GM19467 (cell line): Measurements from ENCODE around the gene TOE1.
"Not testable (repeated sequence)": the region's sequence is repeated elsewhere in the genome, so short reads cannot be mapped to it uniquely, and the experiment has no call there.

Experiments used
- ATAC-seq: cut with Tn5 transposase; IDR thresholded peaks from one replicate; pipeline ENCODE4 v1.9.1; 2021; ENCODE audit warnings: mild to moderate bottlenecking, moderate library complexity; ENCODE audit not compliant: unreplicated experiment

Gene TOE1

GRCh38 chr1:45354838-45355237, 14.9 kb downstream of the TOE1 start:
- ATAC-seq, result no peak

- no peak for ATAC-seq
Measured at GRCh38 chr1:45355683-45356082, 15.7 kb downstream of the TOE1 start.

GRCh38 chr1:45356186-45356585, 16.2 kb downstream of the TOE1 start:
- no peak for ATAC-seq

DNA sequence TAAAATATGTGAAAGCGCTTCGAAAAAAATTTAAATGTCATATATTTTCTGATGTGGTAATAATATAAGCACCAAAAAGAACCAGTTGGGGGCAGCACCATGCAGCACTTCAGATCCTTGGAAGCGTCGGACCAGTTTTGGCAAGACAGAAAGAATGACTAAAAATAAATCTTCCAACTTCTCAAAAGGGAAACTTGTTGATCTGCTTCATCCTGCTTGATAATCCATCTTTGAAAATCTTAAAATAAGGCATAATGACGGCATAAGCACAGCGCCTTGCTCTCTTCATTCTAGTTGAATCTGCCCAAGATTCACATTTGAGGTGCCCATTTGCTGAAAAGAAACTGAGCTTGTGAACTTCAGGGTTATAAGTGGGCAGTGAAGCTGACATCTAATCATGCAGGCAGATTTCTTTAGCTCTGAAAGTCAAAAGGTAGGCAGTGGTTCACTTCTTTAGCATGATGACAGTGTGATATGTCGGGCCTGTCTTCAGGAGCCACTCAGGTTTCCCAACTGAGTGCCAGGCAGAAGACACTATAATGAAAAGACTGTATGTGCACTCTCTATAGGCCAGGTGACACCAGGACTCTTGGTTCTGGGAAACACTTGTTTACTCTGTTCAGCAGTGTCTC, 20.0 kb downstream of the TOE1 start:
- no peak for ATAC-seq

GRCh38 chr1:45360981-45361380, 21.0 kb downstream of the TOE1 start:
- not testable (repeated sequence) for ATAC-seq

- no peak for ATAC-seq
Measured at GRCh38 chr1:45364294-45364693, 24.3 kb downstream of the TOE1 start.

- ATAC-seq, result no peak
Measured at GRCh38 chr1:45365051-45365450, 25.1 kb downstream of the TOE1 start.

DNA sequence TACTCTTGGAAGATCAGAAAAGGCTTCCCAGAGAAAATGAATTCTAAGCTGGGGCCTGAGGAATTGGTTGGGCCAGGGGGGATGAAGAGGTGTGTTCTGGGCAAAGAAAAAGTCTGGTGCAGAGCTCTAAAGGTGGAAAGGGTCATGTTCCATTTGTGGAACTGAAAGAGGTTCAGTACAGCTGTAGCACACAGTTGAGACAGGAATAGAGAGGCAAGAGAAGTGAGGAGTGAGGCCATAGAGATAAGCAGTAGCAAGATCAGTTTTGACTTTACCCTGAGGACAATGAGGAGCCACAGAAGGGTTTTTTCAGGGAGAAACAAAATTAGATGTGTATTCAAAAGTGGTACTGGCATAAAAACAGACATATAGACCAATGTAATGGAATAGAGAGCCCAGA, 30.6 kb downstream of the TOE1 start:
- peak; percentile 65 for ATAC-seq

- ATAC-seq, result no peak
Measured at GRCh38 chr1:45373573-45373972, 33.6 kb downstream of the TOE1 start.

GRCh38 chr1:45375104-45376090, 35.4 kb downstream of the TOE1 start:
- ATAC-seq, result no peak

DNA sequence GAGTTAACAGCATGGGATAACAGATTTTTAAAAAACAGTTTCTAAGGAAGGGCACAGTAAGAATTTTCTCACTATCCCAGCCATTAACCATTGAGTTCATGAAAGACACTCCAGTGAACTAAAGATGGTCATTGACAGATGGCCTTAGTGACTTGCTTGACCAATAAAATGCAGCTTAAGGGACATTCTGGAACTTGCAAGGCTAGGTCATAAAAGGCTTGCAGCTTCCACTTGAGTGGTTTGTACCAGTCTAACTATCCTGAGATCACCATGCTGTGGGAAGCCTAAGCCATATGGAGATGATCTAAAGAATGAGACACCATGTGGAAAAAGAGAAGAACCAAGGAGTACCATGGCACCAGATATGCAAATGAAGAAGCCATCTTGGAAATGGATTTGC, 38.2 kb downstream of the TOE1 start:
- no peak for ATAC-seq

DNA sequence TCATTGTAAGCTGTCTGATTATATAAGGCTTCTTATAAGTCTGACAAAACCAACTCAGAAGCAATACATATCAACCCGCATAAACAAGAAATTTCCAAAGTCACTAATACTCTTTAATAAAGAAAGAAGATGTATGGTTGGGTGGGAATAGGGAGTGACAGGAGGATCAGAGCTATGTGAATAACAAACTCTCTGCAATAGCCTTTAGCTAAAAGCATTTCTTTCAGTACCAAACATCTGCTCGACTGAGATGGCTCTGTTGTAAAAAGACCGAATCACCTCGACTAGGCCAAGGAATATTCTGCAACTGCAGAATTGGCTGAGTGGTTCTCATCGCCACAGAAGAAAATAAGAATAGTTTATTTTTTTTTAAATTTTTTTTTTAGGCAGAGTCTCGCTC, 39.6 kb downstream of the TOE1 start:
- ATAC-seq, result no peak

DNA sequence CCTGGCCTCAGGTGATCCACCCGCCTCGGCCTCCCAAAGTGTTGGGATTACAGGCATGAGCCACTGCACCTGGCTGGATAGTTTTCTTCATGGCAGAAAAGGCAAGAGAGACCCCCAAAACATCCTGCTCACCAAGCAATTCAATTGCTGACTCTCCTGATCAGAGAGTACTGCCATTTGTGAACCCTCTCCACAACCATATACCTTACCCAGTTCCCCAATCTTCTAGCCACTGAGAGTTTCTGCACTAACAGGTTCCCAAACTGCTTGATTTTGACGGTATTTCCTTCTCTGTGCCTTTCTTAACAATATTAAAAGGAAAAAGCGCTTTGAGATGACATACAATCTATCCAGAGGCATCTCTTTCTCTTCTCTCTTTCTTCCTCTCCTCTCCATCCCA, 40.2 kb downstream of the TOE1 start:
- no peak for ATAC-seq

GRCh38 chr1:45380730-45381129, 40.8 kb downstream of the TOE1 start:
- ATAC-seq, result no peak

DNA sequence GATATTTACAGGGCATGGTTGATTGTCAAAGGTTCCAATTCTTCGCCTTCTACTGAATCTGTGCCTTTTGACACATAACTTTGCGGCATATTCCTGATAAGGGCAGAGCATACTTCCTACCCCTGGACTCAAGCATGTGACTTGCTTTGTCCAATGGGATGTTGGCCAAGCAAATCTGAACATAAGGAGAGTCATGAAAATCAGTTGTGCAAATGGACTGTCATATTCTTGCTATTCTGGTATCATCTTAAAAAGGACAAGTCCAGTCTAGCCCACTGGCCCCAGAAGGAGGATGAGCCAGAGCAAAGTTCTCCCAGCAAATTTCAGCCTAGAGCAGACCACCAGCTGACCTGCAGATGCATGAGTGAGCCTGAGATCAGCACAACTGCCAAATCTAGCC, 41.3 kb downstream of the TOE1 start:
- no peak for ATAC-seq

DNA sequence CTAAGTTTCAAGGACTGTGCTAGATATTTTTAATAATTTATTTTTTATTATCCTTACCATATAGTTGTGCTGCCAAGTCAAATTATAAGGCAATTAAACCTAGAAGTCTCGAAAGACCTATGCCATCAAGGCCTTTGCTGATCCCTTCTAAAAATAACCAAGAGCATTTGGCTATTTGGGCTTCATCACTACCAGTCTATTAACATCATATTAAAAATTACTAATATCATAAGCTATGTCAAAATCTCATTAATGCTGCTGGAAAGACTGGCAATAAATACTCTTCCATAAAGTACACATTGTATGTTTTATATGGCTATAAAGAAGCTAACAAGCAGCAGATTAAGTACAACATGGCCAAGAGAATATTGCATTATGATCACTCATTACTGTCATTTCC, 43.2 kb downstream of the TOE1 start:
- ATAC-seq, result no peak

- not testable (repeated sequence) for ATAC-seq
Measured at GRCh38 chr1:45384213-45384612, 44.2 kb downstream of the TOE1 start.

DNA sequence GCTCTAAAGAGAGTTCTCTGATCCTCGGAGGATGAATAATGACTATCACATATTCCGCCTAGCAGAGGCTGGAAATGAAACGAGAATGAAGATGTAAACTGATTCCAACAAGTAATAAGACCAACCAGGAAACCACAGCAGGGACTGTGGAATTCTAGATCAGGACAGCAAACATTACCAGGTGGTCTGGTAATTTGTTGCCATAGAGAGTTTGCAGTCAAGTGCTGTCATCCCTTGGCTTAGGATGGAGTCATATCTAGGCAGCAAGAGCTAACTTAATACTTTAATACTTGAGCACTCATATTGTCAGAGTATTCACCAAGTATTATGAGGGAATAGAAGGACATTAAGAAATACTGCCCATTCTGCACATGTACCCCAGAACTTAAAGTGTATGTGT, 45.3 kb downstream of the TOE1 start:
- ATAC-seq, result no peak

DNA sequence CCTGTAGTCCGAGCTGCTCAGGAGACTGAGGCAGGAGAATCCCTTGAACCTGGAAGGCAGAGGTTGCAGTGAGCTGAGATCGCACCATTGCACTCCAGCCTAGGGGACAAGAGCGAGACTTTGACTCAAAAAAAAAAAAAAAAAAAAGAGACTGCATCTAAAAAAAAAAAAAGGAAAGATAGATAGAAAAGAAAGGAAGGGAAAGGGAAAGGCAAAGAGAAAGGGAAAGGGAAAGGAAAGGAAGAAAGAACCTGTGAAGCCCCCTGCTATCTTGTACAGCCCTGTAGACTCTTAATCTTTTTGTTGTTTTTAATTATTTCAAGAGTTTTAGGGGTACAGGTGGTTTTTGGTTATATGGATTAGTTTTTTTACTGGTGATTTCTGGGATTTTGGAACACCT, 46.2 kb downstream of the TOE1 start:
- ATAC-seq, result no peak
